Trophoblast cell (in vitro differentiated cells and primary cell): ENCODE measurements around the gene SH3GLB1.

Source experiments
- DNase-seq, 2 donors: peaks; one replicate each; pipeline ENCODE4 v3.0.0-alpha.2; 2016
- H2AFZ ChIP-seq: 2 replicates; pipeline ENCODE4 v1.6.1; 2013; ENCODE audit warnings: low read length, moderate library complexity, mild to moderate bottlenecking; ENCODE audit not compliant: insufficient read depth, poor library complexity
- H2AK5ac ChIP-seq: 2 replicates; pipeline ENCODE4 v1.6.1; 2013; ENCODE audit warnings: mild to moderate bottlenecking, low read length
- H2BK120ac ChIP-seq: 2 replicates; pipeline ENCODE4 v1.6.1; 2013; ENCODE audit warnings: low read length, mild to moderate bottlenecking, moderate library complexity; ENCODE audit not compliant: insufficient read depth, poor library complexity
- H2BK12ac ChIP-seq: 2 replicates; pipeline ENCODE4 v1.6.1; 2013; ENCODE audit warnings: mild to moderate bottlenecking, low read length, moderate library complexity
- H2BK5ac ChIP-seq: 2 replicates; pipeline ENCODE4 v1.6.1; 2013; ENCODE audit warnings: low read length, low read depth, moderate library complexity, mild to moderate bottlenecking; ENCODE audit not compliant: poor library complexity
- H3K14ac ChIP-seq: 2 replicates; pipeline ENCODE4 v1.6.1; 2013; ENCODE audit warnings: mild to moderate bottlenecking, low read length
- H3K18ac ChIP-seq: 2 replicates; pipeline ENCODE4 v1.6.1; 2013; ENCODE audit warnings: mild to moderate bottlenecking, low read length
- H3K23ac ChIP-seq: 2 replicates; pipeline ENCODE4 v1.6.1; 2013; ENCODE audit warnings: low read length
- H3K27ac ChIP-seq: 2 replicates; pipeline ENCODE4 v1.5.1; 2013; ENCODE audit warnings: low read depth, mild to moderate bottlenecking, inconsistent platforms, low read length, moderate library complexity
- H3K27me3 ChIP-seq: 2 replicates; pipeline ENCODE4 v1.6.1; 2013; ENCODE audit warnings: inconsistent platforms, mild to moderate bottlenecking, low read length, moderate library complexity; ENCODE audit not compliant: insufficient read depth
- H3K36me3 ChIP-seq, 2 experiments: 1 replicate in 1 of 2; 2 replicates in 1 of 2; pipeline ENCODE4 v1.6.1; 2013; ENCODE audit warnings: low read length in 2 of 2, mild to moderate bottlenecking in 2 of 2, moderate library complexity in 1 of 2; ENCODE audit not compliant: insufficient read depth in 2 of 2, control insufficient read depth in 1 of 2
- H3K4ac ChIP-seq: 2 replicates; pipeline ENCODE4 v1.6.1; 2013; ENCODE audit warnings: low read depth, mild to moderate bottlenecking, low read length, moderate library complexity
- H3K4me1 ChIP-seq, 2 experiments: 1 replicate in 1 of 2; 2 replicates in 1 of 2; pipeline ENCODE4 v1.6.1; 2013; ENCODE audit warnings: low read length in 2 of 2, mild to moderate bottlenecking in 2 of 2, moderate library complexity in 1 of 2; ENCODE audit not compliant: insufficient read depth in 2 of 2, control insufficient read depth in 1 of 2
- H3K4me2 ChIP-seq: 2 replicates; pipeline ENCODE4 v1.6.1; 2013; ENCODE audit warnings: inconsistent platforms, mild to moderate bottlenecking, low read length, moderate library complexity
- H3K4me3 ChIP-seq: 2 replicates; pipeline ENCODE4 v1.5.1; 2013; ENCODE audit warnings: mild to moderate bottlenecking, low read depth, low read length, inconsistent platforms
- H3K79me1 ChIP-seq: one replicate; pipeline ENCODE4 v1.6.1; 2013; ENCODE audit warnings: low read length
- H3K79me2 ChIP-seq: 2 replicates; pipeline ENCODE4 v1.6.1; 2013; ENCODE audit warnings: low read length, mild to moderate bottlenecking; ENCODE audit not compliant: control insufficient read depth, insufficient read depth, poor library complexity
- H3K9ac ChIP-seq: 2 replicates; pipeline ENCODE4 v1.6.1; 2013; ENCODE audit warnings: mild to moderate bottlenecking, low read length
- H3K9me3 ChIP-seq: 2 replicates; pipeline ENCODE4 v1.6.1; 2013; ENCODE audit warnings: low read depth, mild to moderate bottlenecking, control low read depth, inconsistent platforms, low read length; ENCODE audit not compliant: insufficient read depth
- H4K12ac ChIP-seq: 2 replicates; pipeline ENCODE4 v1.6.1; 2013; ENCODE audit warnings: low read depth, mild to moderate bottlenecking, low read length, moderate library complexity
- H4K8ac ChIP-seq: 2 replicates; pipeline ENCODE4 v1.6.1; 2013; ENCODE audit warnings: low read depth, mild to moderate bottlenecking, low read length, moderate library complexity
- H4K91ac ChIP-seq: one replicate; pipeline ENCODE4 v1.6.1; 2013; ENCODE audit warnings: low read depth, mild to moderate bottlenecking, low read length, moderate library complexity
- WGBS: extraction: QIAGEN DNeasy Blood & Tissue Kit; methylation state at CpG from one replicate; pipeline ENCODE4 v1.1.7; 2013; ENCODE audit warnings: missing lambda C conversion rate; ENCODE audit not compliant: insufficient read length, insufficient coverage; ENCODE audit errors: extremely low coverage; 5-methylcytosine and 5-hydroxymethylcytosine counted together

The SH3GLB1 gene

DNA sequence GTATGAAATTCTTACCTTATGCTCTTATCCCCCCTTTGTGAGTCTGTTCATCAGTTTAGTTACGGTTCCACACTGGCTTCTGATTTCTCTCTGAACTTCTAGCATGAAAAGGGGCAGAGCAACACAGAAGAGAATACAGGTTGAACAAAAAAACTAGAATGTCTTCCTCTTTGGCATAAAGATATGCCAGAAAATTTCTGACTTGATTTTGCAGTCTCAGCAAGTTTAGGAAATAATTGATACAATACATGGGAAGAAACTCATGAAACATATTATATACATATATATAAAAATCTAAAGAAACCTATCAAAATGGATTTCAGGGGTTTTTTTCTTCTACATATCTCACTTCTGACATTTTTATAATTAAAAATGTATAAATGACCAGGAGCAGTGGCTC lies 27.0 kb downstream of the SH3GLB1 start:
- H4K91ac ChIP-seq = no peak overlapping the region
- H3K79me2 ChIP-seq = no peaks in the 10 kb centered on the region
- no peak overlapping the region for H3K9ac ChIP-seq
- no peak overlapping the region for H2BK120ac ChIP-seq
- no peaks in the 10 kb centered on the region for H3K4me1 ChIP-seq
- no peak overlapping the region for H2AK5ac ChIP-seq
- H3K14ac ChIP-seq = no peak overlapping the region
- no peak overlapping the region for H3K18ac ChIP-seq
- H3K79me1 ChIP-seq = no peaks in the 10 kb centered on the region
- no CpG with 5 or more reads among the region's 1 CpG for WGBS
- no peak for DNase-seq
- no peak overlapping the region for H3K23ac ChIP-seq
- no peak overlapping the region for H3K4me2 ChIP-seq
- H4K8ac ChIP-seq = no peak overlapping the region
- H3K27ac ChIP-seq = no peak overlapping the region
- H2BK5ac ChIP-seq = no peak overlapping the region
- H2AFZ ChIP-seq = no peak overlapping the region
- peaks cover 6 to 13% of the 10 kb centered on the region in 2 experiments for H3K36me3 ChIP-seq
- no peaks in the 10 kb centered on the region for H3K27me3 ChIP-seq
- H4K12ac ChIP-seq = no peak overlapping the region
- H3K4me3 ChIP-seq = no peak overlapping the region
- H2BK12ac ChIP-seq = no peak overlapping the region
- H3K4ac ChIP-seq = no peak overlapping the region
- H3K9me3 ChIP-seq = no peaks in the 10 kb centered on the region

- Histone ChIP-seq H2BK120ac (no peak overlapping the region), H4K91ac (no peak overlapping the region), H3K18ac (no peak overlapping the region), H3K23ac (no peak overlapping the region), H3K4me2 (no peak overlapping the region), H2AK5ac (no peak overlapping the region), H3K79me1 (no peaks in the 10 kb centered on the region), H3K4me1 (no peaks in the 10 kb centered on the region), H3K36me3 (peaks cover 11 to 22% of the 10 kb centered on the region in 2 experiments), H3K9me3 (no peaks in the 10 kb centered on the region), H2AFZ (no peak overlapping the region), H3K27ac (no peak overlapping the region), H3K27me3 (no peaks in the 10 kb centered on the region), H2BK5ac (no peak overlapping the region), H3K4ac (no peak overlapping the region), H3K9ac (no peak overlapping the region), H3K4me3 (no peak overlapping the region), H3K79me2 (no peaks in the 10 kb centered on the region), H3K14ac (no peak overlapping the region), H4K8ac (no peak overlapping the region), H4K12ac (no peak overlapping the region), H2BK12ac (no peak overlapping the region)
- no CpG with 5 or more reads among the region's 2 CpGs for WGBS
- DNase-seq = no peak
Measured at GRCh38 chr1:86733340-86733739, 29.0 kb downstream of the SH3GLB1 start.

DNA sequence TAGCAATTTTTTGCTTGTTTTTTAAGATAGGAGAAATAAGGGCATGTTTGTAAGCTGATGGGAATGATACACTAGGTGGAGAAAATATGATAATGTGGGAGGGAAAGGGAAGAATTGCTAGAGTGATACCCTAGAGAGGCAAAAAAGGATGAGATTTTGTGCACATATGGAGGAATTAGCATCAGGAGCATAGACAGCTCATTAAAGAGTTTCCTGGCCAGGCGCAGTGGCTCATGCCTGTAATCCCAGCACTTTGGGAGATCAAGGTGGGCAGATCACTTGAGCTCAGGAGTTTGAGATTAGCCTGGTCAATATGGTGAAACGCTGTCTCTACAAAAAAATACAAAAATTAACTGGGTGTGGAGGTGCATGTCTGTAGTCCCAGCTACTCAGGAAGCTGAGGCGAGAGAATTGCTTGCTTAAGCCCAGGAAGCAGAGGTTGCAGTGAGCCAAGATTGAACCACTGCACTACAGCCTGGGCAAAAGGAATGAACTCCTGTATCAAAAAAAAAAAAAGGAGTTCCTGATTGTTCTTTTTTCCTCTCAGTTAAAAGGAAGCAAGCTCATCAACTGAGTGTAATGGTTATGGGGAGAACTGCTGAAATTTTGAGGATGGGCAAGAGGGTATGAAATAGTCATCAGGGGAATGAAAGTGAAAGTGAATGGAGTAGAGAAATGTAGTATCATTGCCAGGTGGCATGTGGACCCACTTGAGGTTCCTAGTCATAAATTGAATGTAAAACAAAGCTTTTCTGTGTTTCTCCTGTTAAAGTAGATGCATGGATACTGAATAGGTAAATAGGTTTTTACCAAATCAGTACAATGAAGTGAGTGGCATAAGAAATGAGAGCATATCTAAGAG lies 35.5 kb downstream of the SH3GLB1 start:
- Histone ChIP-seq H3K18ac (no peak overlapping the region), H2AK5ac (no peak overlapping the region), H3K4ac (no peak overlapping the region), H3K9me3 (no peaks in the 10 kb centered on the region), H2BK12ac (no peak overlapping the region), H4K12ac (no peak overlapping the region), H4K8ac (no peak overlapping the region), H2AFZ (no peak overlapping the region), H3K4me1 (no peaks in the 10 kb centered on the region), H3K14ac (no peak overlapping the region), H3K79me1 (no peaks in the 10 kb centered on the region), H3K27ac (no peak overlapping the region), H4K91ac (no peak overlapping the region), H3K36me3 (peaks cover 13 to 37% of the 10 kb centered on the region in 2 experiments), H3K4me2 (no peak overlapping the region), H3K79me2 (no peaks in the 10 kb centered on the region), H3K9ac (no peak overlapping the region), H3K23ac (no peak overlapping the region), H3K4me3 (no peak overlapping the region), H2BK120ac (no peak overlapping the region), H2BK5ac (no peak overlapping the region), H3K27me3 (no peaks in the 10 kb centered on the region)
- no peak for DNase-seq
- no CpG with 5 or more reads among the region's 3 CpGs for WGBS

GRCh38 chr1:86741947-86742572 lies 37.7 kb downstream of the SH3GLB1 start:
- H3K36me3 ChIP-seq = peaks cover 13 to 29% of the 10 kb centered on the region in 2 experiments
- WGBS = no CpG with 5 or more reads among the region's 6 CpGs
- no peak overlapping the region for H3K4ac ChIP-seq
- H4K91ac ChIP-seq = no peak overlapping the region
- no peaks in the 10 kb centered on the region for H3K79me1 ChIP-seq
- peak; percentile 24 to 64 for DNase-seq
- no peaks in the 10 kb centered on the region for H3K4me1 ChIP-seq
- H3K79me2 ChIP-seq = no peaks in the 10 kb centered on the region
- no peak overlapping the region for H2AFZ ChIP-seq
- no peaks in the 10 kb centered on the region for H3K9me3 ChIP-seq
- no peak overlapping the region for H4K8ac ChIP-seq
- H3K18ac ChIP-seq = no peak overlapping the region
- H3K27me3 ChIP-seq = no peaks in the 10 kb centered on the region
- H2BK5ac ChIP-seq = no peak overlapping the region
- no peak overlapping the region for H4K12ac ChIP-seq
- H2AK5ac ChIP-seq = no peak overlapping the region
- no peak overlapping the region for H3K14ac ChIP-seq
- H3K27ac ChIP-seq = no peak overlapping the region
- no peak overlapping the region for H2BK120ac ChIP-seq
- H3K23ac ChIP-seq = no peak overlapping the region
- no peak overlapping the region for H2BK12ac ChIP-seq
- no peak overlapping the region for H3K9ac ChIP-seq
- no peak overlapping the region for H3K4me2 ChIP-seq
- H3K4me3 ChIP-seq = no peak overlapping the region
